DMS 273 treated with DMSO at 0.1 percent for 48 hours (cell line): ENCODE measurements around the gene PLA2G6.

Experiments used
- DNase-seq: peaks from one replicate; lab custom pipeline; 2025; lab: John Stamatoyannopoulos, UW

The PLA2G6 gene

DNA sequence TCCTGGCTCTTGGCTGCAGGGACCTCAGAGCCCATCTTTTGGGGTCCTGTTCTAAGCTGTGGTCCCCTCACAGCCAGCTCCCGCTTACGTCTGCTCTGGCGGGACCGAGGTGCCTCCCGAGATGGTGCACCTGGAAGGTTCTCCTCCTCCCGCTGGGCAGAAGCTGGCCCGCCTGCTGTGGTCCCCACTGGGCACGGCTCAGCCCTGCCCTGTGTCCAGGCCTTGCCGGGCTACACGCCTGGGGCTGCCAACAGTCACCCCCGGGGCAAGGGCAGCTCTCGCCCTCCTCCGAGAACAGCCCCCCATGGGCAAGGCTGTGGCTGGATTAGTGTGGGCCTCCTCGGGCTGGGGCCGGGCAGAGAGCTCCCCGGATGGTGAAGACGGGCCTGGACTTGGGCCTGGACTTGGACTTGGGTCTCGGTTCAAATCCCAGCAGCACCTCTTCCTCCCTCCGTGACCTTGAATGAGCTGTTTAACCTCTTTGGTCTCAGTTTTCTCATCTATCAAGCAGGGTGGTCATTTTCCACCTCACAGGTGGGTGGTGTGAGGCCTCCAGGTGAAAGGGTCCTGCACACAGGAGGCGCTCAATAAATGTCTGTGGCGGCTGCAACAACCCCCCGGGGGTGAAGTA, 72.1 kb downstream of the PLA2G6 start:
- no peak for DNase-seq

DNA sequence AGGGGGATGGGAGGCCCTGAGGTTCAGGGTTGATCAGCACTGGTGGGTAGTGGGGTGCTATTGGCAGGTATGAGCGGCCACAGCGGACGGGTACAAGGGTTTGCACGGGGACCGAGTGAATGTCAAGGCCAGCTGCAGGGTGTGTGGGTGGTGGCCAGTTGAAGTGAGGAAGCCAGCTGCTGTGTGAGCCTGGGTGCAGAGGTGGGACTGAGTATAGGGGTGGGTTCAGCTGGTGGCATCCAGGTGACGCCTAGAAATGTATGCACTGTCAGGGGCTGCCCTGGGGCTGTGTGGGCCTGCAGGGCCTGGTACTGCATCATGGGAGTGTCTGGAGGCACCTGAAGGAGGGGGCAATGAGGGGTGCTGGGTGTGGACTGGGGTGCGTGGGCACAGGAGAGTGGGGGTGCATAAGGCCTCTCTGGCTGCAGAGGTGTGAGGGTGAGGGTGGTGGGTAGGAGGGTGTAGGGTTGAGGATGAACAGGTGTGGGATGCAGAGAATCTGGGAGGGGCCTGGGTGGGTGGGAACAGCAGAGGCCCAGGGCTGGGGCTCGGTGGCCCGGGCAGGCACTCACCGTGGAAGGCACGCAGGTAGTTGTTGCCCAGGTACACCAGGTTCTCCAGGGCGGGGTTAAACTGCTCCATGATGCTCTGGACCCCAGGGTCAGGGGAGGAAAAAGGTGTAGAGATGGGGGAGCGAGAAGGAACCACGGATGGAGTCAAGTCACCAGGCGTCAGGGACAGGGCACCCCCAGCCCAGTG, 72.9 kb downstream of the PLA2G6 start:
- DNase-seq = no peak

DNA sequence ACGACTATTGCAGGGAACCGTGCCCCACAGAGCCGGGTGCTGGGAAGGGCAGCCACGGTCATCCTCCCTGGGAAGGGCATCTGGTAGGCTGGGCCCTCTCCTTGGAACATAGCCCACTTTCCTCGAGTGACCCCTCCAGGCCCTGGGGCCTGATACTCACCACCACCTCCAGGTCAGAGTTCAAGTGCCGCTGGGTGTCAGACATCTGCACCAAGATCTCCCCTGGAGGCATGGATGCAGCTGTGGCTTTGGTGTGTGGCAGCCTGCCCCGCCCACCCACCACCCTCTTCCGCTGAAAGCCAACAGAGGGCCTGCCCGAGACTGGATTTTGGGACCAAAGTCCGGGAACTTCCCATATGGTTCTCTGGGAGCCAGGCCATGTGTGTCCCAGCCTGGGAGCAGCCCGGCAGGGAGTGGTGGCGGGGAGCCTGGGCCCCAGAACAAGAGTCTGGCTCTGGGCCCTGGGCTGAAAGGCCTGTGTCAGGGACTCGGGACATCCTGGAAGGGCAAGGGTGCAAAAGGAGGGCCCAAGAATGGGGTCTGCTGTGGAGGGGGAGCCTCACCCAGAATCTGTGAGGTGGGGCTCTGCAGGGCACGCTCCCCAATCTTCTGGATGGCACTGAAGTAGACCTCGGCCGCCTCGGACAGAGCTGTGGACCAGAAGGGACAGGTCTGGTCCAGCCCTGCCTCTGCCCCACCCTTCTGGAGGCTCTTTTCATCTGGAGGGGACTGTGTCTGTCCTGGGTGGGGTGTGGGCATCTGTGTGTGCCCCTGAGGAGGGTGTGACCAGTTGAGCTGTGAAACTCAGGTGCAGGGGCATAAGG, 73.7 kb downstream of the PLA2G6 start:
- DNase-seq = peak; percentile 56

DNA sequence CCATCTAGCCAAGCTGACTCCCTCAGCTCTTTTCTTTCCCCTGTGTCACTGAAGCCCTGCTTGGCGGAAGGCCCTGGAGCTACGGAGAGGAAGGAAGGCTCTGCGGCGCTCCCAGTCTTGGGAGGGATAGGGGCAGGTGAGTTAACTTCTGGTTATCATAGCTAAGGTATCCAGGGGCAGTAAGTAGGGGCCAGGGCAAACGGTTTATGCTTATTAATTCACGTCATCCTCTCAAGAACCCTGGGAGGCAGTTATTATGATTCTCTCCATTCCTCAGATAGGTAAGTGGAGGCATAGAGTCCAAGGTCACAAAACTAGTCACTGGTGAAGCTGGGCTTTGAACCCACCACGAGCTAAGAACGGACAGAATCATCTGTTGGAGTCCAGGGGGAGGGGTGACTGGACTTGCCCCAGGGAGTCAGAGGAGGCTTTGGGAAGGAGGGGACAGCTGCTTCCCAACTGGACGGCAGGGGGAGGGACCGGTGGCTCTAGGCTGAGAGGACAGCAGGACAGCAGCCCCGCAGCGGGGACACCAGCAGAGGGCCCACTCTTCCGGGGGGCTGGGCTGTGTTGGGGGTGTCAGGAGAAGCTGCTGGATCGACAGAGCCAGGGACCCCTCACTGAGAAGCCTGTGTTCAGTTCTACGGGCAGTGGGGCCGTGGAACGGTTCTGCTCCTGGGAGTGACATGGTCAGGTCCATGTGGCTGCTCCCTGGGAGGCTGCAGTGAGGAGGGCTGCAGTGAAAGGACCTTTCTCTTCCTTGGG, 74.6 kb downstream of the PLA2G6 start:
- no peak for DNase-seq

DNA sequence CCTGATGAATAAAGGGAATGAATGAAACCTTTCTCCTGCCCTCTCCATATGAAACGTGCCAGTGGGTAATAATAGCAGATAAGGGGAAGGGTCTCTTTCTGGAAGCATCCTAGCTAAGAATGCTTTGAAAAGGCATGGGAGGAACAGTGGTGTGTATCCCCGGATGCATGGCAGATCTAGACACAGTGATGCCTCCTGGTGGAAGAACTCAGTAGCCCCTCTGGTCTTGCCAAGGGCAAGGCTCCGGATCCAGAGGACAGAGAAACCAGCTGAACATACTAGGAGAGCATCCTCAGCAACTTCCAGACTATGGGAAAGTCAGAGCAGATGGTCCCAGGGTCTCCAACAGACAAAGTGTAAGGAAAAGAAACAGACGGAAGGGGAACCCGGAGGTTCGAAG, 77.5 kb downstream of the PLA2G6 start:
- DNase-seq = no peak

DNA sequence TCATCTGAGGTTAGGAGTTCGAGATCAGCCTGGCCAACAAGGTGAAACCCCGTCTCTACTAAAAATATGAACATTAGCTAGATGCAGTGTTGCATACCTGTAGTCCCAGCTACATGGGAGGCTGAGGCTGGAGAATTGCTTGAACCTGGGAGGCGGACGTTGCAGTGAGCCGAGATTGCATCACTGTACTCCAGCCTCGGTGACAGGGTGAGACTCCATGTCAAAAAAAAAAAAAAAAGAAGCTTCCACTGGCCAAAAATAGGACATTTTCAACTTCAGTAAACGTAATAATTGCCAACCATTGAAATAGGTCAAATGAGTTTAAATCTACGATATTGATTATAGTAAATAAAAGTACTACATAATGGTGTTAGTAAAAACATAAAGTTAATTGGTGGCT, 78.0 kb downstream of the PLA2G6 start:
- no peak for DNase-seq

DNA sequence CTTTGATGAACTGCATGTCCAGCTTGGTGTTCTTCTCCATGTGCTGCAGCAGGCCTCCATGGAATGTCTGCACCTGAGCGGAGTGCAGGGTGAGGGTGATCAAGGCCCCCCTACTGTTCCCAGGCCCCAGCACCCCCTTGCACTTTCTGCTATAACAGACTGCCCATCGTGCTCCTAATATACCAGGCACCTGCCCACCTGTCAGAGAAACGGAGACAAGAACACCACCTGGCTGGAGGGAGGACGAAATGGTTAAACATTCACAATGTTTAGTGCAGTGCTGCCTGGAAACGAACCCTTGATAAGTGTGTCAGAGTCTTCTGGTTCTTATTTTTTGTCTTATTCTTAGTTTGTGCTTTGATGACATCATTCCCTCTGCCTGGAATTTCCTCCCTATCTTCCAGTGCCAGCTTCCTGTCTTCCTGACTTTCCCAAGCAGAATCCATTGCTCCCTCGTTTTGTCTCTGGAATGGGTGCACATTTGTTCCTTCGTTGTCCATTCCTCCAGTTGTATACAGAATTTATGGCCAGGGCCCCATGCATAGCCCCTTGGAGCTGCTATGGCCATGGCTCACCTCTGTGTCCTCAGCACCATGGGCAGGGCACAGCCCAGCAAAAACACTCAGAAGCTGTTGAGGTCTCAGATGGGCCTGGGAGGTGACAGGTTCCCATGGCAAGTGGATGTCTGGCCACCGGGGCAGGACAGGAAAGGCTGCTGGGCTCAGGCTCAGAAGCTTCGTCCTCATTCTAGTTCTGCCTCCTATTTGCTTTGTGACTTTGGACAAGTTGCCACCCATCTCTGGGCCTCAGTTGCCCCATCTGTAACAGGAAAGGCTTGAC, 83.0 kb downstream of the PLA2G6 start:
- no peak for DNase-seq

DNA sequence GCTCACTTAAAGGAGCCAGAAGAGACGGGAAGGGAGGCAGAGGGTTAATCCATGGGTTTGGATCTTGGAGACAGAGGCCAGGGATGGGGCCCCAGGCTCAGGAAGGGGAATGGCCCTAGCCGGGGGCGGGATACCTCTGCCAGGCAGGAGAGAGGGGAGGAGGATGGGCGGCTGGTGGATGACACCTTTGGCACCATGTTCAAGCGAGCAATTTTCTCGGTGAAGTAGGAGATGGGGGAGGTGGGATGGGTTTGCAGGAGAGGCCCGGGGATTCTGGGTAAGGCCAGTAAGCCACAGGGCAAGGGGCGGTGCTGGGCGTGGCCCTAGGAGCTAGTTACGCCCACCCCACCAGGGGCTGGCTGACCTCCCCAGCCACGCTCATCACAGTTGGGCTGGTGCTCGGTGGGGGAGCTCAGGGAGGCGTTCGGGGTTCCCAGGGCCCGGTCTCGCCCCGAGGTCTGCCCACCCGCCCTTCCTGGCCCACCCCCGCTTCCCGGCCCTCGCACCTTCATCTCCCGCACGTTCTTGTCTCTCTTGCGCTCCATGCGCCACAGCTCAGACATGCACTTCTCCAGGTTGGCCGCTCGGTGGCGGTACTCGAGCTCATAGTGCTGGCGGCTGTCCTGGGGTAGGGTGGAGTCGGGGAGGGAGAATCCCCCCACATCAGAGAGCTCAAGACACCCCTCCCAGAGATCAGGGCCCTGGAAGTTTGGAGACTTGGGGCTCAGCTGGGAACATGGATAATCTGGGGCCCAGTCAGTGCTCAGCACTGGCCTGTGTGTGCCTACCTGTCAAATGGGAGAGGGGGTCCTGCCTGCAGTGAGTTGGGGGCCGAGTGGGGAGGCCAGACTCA, 83.8 kb downstream of the PLA2G6 start:
- DNase-seq = no peak

DNA sequence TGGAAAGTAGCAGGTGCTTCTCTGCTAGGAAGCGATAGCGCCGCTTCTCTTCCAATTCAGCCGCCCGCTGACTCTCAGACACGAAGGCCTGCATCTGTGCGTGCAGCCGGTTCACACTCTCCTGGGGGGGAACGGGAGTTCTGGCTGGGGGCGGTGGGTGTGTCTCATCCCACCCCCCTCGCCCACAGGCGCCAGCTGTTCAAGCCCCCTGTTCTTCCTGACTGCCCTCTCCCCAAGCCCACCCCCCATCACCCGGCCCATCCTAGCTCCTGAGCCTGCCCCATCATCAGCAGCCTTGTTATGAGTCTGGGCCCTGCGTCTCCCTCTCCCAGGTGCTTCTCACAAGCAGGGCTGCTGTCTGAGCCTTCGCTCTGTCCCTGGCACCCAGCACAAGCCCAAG, 84.6 kb downstream of the PLA2G6 start:
- no peak for DNase-seq

DNA sequence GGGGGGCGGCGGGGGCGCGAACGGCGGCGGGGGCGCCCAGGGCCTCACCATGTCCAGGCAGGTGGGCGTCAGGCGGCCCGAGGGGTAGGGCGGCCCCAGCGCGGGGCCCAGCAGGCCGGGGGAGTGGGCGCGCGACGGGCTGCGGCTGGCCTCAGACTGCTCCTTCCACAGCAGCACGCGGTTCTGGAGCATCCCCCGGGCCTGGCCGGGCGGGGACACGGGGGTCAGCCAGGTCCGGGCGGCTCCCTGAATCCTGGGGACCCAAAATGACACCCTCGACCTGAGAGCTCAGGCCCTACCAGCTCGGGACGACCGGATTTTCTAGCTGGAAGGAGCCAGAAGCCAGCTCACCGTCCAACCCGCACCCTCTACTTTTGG, 92.2 kb downstream of the PLA2G6 start:
- DNase-seq = no peak

DNA sequence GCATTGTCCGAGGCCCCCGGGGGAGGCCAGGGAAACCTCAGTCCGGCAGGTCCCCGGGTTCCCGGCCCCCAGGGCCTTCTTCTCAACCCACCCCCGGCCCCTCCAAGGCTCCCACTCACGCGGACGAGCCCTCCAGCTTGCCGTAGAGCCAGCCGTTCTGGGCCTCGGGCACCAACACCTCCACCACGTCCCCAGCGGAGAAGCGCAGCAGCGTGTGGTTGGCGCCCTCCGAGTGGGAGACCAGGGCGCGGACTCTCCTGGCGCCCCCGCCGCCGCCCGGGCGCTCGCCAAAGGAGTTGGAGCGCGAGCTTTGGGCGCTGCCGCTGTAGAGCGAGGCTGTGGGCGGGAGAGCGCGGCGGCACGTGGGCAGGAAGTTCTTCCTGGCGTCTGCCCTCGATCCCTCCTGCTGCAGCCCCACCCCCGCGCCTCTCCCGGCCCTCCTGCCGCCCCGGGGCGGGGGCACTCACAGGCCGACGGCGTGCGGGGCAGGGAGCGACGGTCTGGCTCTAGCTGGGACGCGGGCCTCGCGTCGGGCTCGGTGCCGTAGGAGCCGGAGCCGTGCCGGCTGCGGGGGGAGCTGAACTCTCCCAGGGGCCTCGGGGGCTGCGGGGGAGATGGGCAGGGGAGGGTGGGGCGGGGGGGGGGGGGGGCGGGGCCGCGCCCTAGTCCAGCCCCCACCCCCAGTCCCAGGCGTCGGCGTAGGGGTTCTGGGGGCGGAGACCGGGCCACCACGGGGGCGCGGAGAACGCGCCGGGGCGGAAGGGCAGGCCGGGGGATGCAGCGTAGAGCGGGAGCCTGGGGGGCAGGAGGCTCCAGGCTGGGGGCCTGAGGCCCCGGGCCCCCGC, 92.8 kb downstream of the PLA2G6 start:
- DNase-seq = no peak

DNA sequence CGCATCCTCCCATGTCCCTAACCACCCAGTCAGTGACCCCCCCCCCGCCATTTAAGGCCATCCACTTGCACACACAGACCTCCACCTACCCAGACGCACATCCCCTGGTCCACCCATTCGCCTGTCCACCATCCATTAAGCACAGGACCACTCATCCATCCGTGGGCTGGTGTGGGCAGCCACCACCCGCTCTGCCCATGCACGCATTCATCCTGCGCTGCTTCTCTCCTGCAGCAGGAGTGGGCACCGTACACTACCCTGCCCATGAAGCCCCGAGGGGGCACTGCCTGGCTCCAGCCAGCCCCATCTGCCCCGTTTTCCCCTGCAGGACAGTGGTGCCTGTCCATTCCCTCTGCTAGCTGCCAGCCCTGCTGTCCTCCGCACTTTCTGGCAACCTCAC, 93.8 kb downstream of the PLA2G6 start:
- no peak for DNase-seq

DNA sequence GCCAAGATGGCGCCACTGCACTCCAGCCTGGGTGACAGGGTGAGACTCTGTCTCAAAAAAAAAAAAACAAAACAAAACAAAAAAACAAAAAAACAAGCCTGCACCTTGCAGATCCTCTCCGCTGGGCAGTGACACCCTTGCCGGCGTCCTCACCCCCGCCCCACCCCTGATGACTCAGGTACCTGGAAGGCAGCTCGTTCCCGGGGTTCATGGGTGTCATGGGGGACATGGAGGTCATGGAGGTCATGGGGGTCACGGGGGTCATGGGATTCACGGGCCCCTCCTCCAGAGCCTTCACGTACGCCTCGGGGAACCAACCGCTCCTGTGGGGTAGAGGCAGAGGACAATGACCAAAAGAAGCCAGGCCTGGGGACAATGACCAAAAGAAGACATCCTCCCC, 94.7 kb downstream of the PLA2G6 start:
- DNase-seq = no peak

DNA sequence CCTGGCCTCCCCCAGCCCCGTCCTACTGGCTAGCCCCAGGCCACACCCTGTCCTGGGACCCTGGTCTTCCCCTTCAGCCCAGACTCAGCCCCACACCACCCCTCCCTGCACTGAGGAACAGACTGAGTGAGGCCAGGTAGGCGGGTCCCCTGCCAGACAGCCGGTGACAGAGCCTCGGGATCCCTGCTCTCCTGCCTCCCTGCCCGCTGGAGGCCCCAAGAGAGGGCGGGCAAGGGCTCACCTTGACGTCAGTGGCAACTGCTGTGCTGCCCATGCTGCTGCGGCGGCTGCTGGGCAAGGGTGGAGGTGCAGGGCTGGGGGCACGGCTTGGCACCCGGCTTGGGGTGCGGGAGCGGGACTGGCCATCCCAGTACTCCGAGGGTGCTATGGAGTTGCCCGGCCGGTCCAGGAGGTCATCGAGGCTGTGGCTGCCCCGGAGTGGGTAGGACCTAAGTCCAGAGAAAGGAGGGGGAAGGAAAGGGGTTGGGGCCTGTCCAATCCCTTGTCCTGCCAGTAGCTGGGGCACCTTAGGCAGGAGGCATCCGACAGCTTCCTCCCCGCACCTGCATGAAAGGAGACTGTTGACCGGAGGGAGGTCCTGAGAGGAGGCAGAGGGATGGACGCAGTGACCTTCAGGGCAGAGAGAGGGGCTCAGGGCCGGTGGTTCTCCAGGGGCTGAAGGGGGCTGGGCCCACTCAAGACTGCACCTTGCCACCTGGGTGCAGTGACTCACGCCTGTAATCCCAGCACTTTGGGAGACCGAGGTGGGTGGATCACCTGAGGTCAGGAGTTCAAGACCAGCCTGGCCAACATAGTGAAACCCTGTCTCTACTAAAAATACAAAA, 95.4 kb downstream of the PLA2G6 start:
- no peak for DNase-seq

DNA sequence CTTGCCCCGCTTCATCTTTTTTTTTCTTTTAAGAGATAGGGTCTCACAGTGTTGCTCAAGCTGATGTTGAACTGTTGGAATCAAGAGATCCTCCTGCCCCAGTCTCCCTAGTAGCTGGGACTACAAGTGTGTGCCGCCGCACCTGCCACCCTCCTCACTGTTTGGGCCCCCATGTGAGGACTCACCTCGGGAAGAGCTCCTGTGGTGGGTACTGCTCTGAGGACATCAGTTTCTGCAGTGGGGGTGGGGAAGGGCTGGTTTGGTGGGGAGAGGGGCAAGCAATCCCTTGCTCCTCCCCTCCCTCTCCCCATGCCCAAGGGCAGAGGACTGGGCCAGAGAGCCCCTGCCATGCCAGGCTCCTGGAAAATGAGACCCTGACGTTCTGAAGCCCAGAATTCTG, 96.1 kb downstream of the PLA2G6 start:
- DNase-seq = no peak

DNA sequence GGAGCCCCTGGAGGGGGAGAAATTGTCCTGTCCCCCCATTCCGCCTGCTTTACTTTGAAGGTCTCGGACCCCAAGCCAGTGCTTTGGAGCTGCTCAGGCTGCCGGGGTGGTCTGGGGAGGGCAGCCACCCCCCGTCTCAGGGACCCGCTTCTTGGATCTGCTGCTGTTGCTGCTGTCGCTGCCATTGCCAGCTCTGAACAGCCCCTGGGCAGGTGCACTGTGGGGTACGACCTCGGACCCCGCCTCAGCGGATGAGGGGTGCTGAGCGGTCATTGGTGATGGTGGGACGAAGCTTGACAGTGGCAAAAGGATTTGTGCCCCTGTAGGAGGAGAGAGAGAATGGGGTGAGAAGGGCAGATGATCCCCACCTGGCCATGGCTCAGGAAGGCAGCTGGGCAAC, 96.6 kb downstream of the PLA2G6 start:
- no peak for DNase-seq

DNA sequence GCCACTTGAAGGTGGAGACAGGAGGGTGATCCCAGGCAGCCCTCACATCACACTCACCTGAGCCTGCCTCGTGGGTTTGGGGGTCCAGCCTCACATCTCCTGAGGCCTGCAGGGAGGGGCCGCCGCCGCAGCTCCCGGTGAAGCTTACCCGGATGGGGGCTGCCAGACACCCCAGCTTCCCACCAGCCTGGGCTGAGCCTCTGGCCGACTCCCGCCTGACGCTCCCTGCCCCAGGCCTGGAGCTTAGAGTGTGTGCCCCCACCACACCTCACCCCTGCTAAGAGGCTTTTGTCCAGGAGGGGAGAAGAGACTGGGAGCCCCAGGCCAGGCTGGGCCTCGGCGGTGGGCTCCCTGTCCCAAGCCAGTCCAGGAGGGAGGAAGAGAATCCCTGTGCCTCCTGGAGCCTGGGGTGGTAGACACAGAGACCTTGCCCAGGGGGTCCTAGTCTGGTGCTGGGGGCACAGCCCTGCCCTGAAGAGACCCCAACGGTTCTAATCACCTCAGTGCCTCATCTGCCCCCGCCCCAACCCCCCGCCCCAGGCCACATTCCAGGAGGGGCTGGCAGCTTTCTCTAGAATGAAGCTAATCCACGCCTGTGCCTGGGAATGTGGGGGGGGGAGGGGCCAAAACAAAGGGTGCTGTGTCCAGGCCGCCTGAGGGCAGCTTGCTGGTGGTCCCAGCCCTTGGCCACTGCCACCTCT, 97.5 kb downstream of the PLA2G6 start, which contains the start of gene SLC16A8:
SLC16A8 (minus strand) TSS at position 254 of the 701 bp plus-strand sequence. CDS start 1,311 bp downstream, outside the sequence.
- DNase-seq = no peak
